ENCODE measurements around the gene HYLS1. TPM values are rescaled to one million over a fixed set of nuclear protein-coding genes. Genes with fewer than 3 reads are reported as not detected.

Gene HYLS1
- total and polyA plus RNA-seq, 10 of the 15 experiments (the other 5 are each of a cell fraction or from before 2014, with no cell fraction given) = 11.7 to 35.1 (median 17.6) TPM

- no peaks in the 10 kb centered on the region for H3K79me2 ChIP-seq (ENCODE audit: control insufficient read depth, insufficient read depth, low read length)
- DNase-seq (ENCODE audit: low read depth, low spot score) (no peak), ATAC-seq (no peak), FAIRE-seq (no peak)
- no peaks in the 10 kb centered on the region for H3K4me1 ChIP-seq (ENCODE audit: control insufficient read depth, insufficient read depth, low read length)
- no peaks in the 10 kb centered on the region for H4K20me1 ChIP-seq (ENCODE audit: control insufficient read depth, insufficient read depth)
- TF ChIP-seq KLF5 (IDR thresholded peaks at IDR 0.05; ENCODE audit: partially characterized antibody) (no peak), ZSCAN29 (IDR thresholded peaks at IDR 0.05) (no peak), SREBF2 (IDR thresholded peaks at IDR 0.05; ENCODE audit: low read length) (no peak), USF2 (IDR thresholded peaks at IDR 0.05; ENCODE audit: borderline replicate concordance, low read depth, low read length) (no peak), JUND (IDR thresholded peaks at IDR 0.05; ENCODE audit: low read depth, low read length) (no peak), CEBPB (IDR thresholded peaks at IDR 0.05; ENCODE audit: borderline replicate concordance in 1 of 2, low read depth in 2 of 2, low read length in 2 of 2) (no peak), CUX1 (IDR thresholded peaks at IDR 0.05; ENCODE audit: insufficient replicate concordance, low read depth, low read length) (no peak), JUNB (IDR thresholded peaks at IDR 0.05) (no peak), MTA3 (IDR thresholded peaks at IDR 0.05; ENCODE audit: borderline replicate concordance, low read length) (no peak), NKRF (conservative IDR thresholded peaks at IDR 0.05) (no peak), CREM (IDR thresholded peaks at IDR 0.05; ENCODE audit: low read depth) (no peak), RUNX3 (IDR thresholded peaks at IDR 0.05; ENCODE audit: low read length) (no peak)
- RAD21 ChIA-PET (ENCODE audit: unreplicated experiment) = no interaction called here
- SMC1A ChIA-PET (ENCODE audit: uncharacterized antibody, unreplicated experiment) = interaction anchor here (1.7 to 2.2 kb wide), 2 partner anchors 10 to 275 kb away, joined by 3 to 7 read pairs; no protein-coding TSS in a partner anchor
- peaks cover 3 to 4% of the 10 kb centered on the region in 2 experiments; a peak in 2 of 4 replicates for H3K27me3 ChIP-seq (replicated peaks in 1 of 2; ENCODE audit: control insufficient read depth in 2 of 2, insufficient read depth in 2 of 2, low read length in 1 of 2)
- intact Hi-C loops (cut with micrococcal nuclease; ENCODE audit: unreplicated experiment) (loop anchor here (5.0 kb wide), 1 partner anchor 339 kb away; no protein-coding TSS in a partner anchor), in situ Hi-C loops (cut with MboI) (no loop called here)
- no TSS peak for BruUV-seq (replicated peaks)
- POLR2A ChIA-PET = interaction anchor here (0.5 kb wide), 1 partner anchor 19 kb away, joined by 4 read pairs; no protein-coding TSS in a partner anchor
- no peak overlapping the region for H2AFZ ChIP-seq (ENCODE audit: control insufficient read depth, low read depth, low read length)
- no peaks in the 10 kb centered on the region for H3K36me3 ChIP-seq (ENCODE audit: control insufficient read depth in 2 of 2, insufficient read depth in 2 of 2, low read length in 1 of 2)
- CTCF ChIA-PET = interaction anchor here (0.6 to 1.6 kb wide), 2 partner anchors 239 to 272 kb away, joined by 3 to 4 read pairs; no protein-coding TSS in a partner anchor
- WGBS (ENCODE audit: insufficient coverage, insufficient replicate concordance, low lambda C conversion rate, missing lambda C conversion rate) = 68% methylated on average over 13 of the region's 13 CpGs
- H3K4me3 ChIP-seq = no peak overlapping the region
- H3K4me2 ChIP-seq (ENCODE audit: control insufficient read depth, insufficient read depth) = no peak overlapping the region
- H3K9me3 ChIP-seq (replicated peaks; ENCODE audit: control insufficient read depth, insufficient read depth, low read length) = no peaks in the 10 kb centered on the region
- no peak overlapping the region for H3K27ac ChIP-seq (ENCODE audit: control insufficient read depth, insufficient read depth)
- no peak overlapping the region for H3K9ac ChIP-seq (ENCODE audit: control insufficient read depth, insufficient read depth, low read length)
These were observed 30.8 kb downstream of the HYLS1 start for GRCh38 chr11:125918140-125918840.
